ENCODE data around the gene TSPAN18. TPM values are rescaled to one million over a fixed set of nuclear protein-coding genes. Genes with fewer than 3 reads are reported as not detected.

The TSPAN18 gene
- total RNA-seq, 1 experiment from 2014 or later: 18.3 TPM

DNA sequence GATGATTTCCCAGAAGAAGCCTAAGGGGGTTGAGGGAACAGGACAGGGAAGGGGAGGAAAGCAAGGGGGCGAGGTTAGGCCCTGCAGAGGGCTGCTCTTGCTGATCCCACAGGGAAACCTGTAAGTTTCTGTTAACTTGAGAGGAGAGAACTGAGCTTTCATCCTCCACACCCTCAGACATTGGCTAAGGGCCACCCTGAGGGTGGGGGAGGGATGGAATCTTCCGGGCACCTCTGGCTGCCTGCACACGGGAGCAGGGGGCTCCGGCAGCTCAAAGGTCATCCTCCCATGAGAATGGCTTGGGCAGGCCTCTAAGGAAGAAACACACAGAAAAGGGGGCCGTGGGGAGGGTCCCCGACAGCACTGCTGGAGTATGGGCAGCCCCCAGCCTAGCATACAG, 108.1 kb downstream of the TSPAN18 start:
- no peaks in the 10 kb centered on the region for H3K79me2 ChIP-seq (ENCODE audit: insufficient read depth, low read length)
- no peaks in the 10 kb centered on the region for H3K27me3 ChIP-seq (ENCODE audit: insufficient read depth, low read length)
- RAD21 ChIA-PET (ENCODE audit: low non-redundant PET in 1 of 2, low total read pairs in 2 of 2, uncharacterized antibody in 2 of 2, unreplicated experiment in 2 of 2): no interaction called here
- no peaks in the 10 kb centered on the region for H3K9me2 ChIP-seq (ENCODE audit: insufficient read depth)
- intact Hi-C loops (cut with micrococcal nuclease): no loop called here
- H2AFZ ChIP-seq (ENCODE audit: low read depth, low read length, poor library complexity, severe bottlenecking): no peak overlapping the region
- POLR2A ChIA-PET: no interaction called here
- H3K4me2 ChIP-seq (ENCODE audit: low read length): no peak overlapping the region
- no peaks in the 10 kb centered on the region for H3K36me3 ChIP-seq (ENCODE audit: control insufficient read depth in 1 of 2, insufficient read depth in 2 of 2, low read length in 2 of 2)
- H3K27ac ChIP-seq (ENCODE audit: low read depth, low read length): no peak overlapping the region
- no peaks in the 10 kb centered on the region for H4K20me1 ChIP-seq (ENCODE audit: insufficient read depth)
- TF ChIP-seq TCF7L2 (IDR thresholded peaks at IDR 0.05; ENCODE audit: borderline replicate concordance, extremely low read depth, insufficient read depth, insufficient read length): no peak
- TF ChIP-seq SIN3A (IDR thresholded peaks at IDR 0.05; ENCODE audit: low read depth): no peak
- no peak for TF ChIP-seq JUND (IDR thresholded peaks at IDR 0.05)
- no peak for TF ChIP-seq ELF1 (IDR thresholded peaks at IDR 0.05; ENCODE audit: borderline replicate concordance, low read depth)
- TF ChIP-seq REST (IDR thresholded peaks at IDR 0.05; ENCODE audit: low read depth): no peak
- TF ChIP-seq ZNF274 (IDR thresholded peaks at IDR 0.05; ENCODE audit: low read depth, low read length): no peak
- TF ChIP-seq EGR1 (IDR thresholded peaks at IDR 0.05; ENCODE audit: low read depth): no peak
- no peak for TF ChIP-seq RAD21 (IDR thresholded peaks at IDR 0.05; ENCODE audit: low read depth)
- no peak for TF ChIP-seq CEBPB (IDR thresholded peaks at IDR 0.05; ENCODE audit: low read depth)
- no peak for TF ChIP-seq POLR2A (IDR thresholded peaks at IDR 0.05; ENCODE audit: borderline replicate concordance, extremely low read depth, insufficient read depth, insufficient read length)
- TF ChIP-seq ATF3 (IDR thresholded peaks at IDR 0.05): no peak
- no peak for TF ChIP-seq ZFX (IDR thresholded peaks at IDR 0.05)
- no peak for TF ChIP-seq EZH2phosphoT487 (IDR thresholded peaks at IDR 0.05; ENCODE audit: borderline replicate concordance)
- TF ChIP-seq EZH2 (IDR thresholded peaks at IDR 0.05): no peak
- TF ChIP-seq SRF (IDR thresholded peaks at IDR 0.05; ENCODE audit: low read depth): no peak
- no peak for TF ChIP-seq CTCF (IDR thresholded peaks at IDR 0.05 in 2 of 3, conservative IDR thresholded peaks at IDR 0.05 in 1 of 3; ENCODE audit: borderline replicate concordance in 1 of 3, insufficient read depth in 1 of 3, low read depth in 2 of 3, low read length in 2 of 3)
- TF ChIP-seq CBX3 (IDR thresholded peaks at IDR 0.05; ENCODE audit: low read depth): no peak
- TF ChIP-seq MAX (IDR thresholded peaks at IDR 0.05): no peak
- ATAC-seq (no peak), DNase-seq (ENCODE audit: low read depth, low spot score) (no peak)
- peaks cover 13% of the 10 kb centered on the region in 2 experiments for H3K4me1 ChIP-seq (ENCODE audit: control insufficient read depth in 1 of 2, insufficient read depth in 2 of 2, low read length in 2 of 2)
- H3K4me3 ChIP-seq (replicated peaks in 1 of 2; ENCODE audit: low read depth in 1 of 2, low read length in 2 of 2): no peak overlapping the region
- no TSS peak for BruUV-seq (replicated peaks)
- H3K9ac ChIP-seq (ENCODE audit: low read length): no peak overlapping the region
- no peaks in the 10 kb centered on the region for H3K9me3 ChIP-seq (ENCODE audit: control insufficient read depth in 1 of 2, insufficient read depth in 1 of 2, low read depth in 1 of 2, low read length in 2 of 2)
- CTCF ChIA-PET: interaction anchor here (0.6 kb wide), 1 partner anchor 58 kb away, joined by 3 read pairs; no protein-coding TSS in a partner anchor

Measured in HCT116 (cell line).